Activated T-cell treated with anti-CD3 and anti-CD28 coated beads, Interleukin-2, amount 50 U/mL, for 4 hours (primary cell): Measurements from ENCODE around the gene RRP1. TPM values are rescaled to one million over a fixed set of nuclear protein-coding genes. Genes with fewer than 3 reads are reported as not detected.

Experiments
- ATAC-seq, 2 donors: fragments of 200-7000 bp; cut with Tn5 transposase; one replicate each; pipeline ENCODE4 v1.10.0; 2021
- DNase-seq: peaks from one replicate; pipeline ENCODE4 v3.0.0-alpha.2; 2020
- H3K27me3 Mint-ChIP-seq: one replicate; pipeline ENCODE4 v1.8.0; 2021; ENCODE audit warnings: low read depth, mixed read lengths
- H3K36me3 Mint-ChIP-seq: one replicate; pipeline ENCODE4 v1.8.0; 2022; ENCODE audit warnings: mixed read lengths; ENCODE audit not compliant: insufficient read depth
- H3K4me1 Mint-ChIP-seq: one replicate; pipeline ENCODE4 v1.8.0; 2021; ENCODE audit warnings: low read depth, mixed read lengths
- H3K4me3 Mint-ChIP-seq: one replicate; pipeline ENCODE4 v1.8.0; 2021; ENCODE audit warnings: mild to moderate bottlenecking, moderate library complexity, mixed read lengths
- H3K9me3 Mint-ChIP-seq: one replicate; pipeline ENCODE4 v1.8.0; 2021; ENCODE audit warnings: mixed read lengths
- total RNA-seq, 3 donors: library from RNA; stranded (reverse); gene quantifications; one replicate each; pipeline ENCODE4 v1.2.1, GENCODE V29; 2021

The RRP1 gene
- total RNA-seq, 3 donors from 2014 or later: 132 to 139 (median 136) TPM

- DNase-seq (no peak), ATAC-seq (no peak)
- no peaks in the 10 kb centered on the region for H3K9me3 Mint-ChIP-seq
- H3K4me1 Mint-ChIP-seq: peaks cover 3% of the 10 kb centered on the region
- H3K4me3 Mint-ChIP-seq: no peak overlapping the region
- no peaks in the 10 kb centered on the region for H3K36me3 Mint-ChIP-seq
- peaks cover 20% of the 10 kb centered on the region for H3K27me3 Mint-ChIP-seq
Observed at GRCh38 chr21:43853851-43854772, 64.7 kb downstream of the RRP1 start.

Other genes with a start within 250 kb of the RRP1 start
- 1 to 10 TPM; 1.7 to 2.1 (median 1.9) TPM for gene HSF2BP, start 130.1 kb upstream of the RRP1 start, total RNA-seq
- gene RRP1B, start 130.0 kb upstream of the RRP1 start, total RNA-seq: 100 to 1,000 TPM; 106 to 132 (median 115) TPM
- gene PDXK, start 70.4 kb upstream of the RRP1 start, total RNA-seq: 100 to 1,000 TPM; 101 to 114 (median 106) TPM
- 10 to 100 TPM; 17.7 to 26.9 (median 24.5) TPM for gene CSTB, start 13.3 kb upstream of the RRP1 start, total RNA-seq
- 100 to 1,000 TPM in 2 of 3 donors, 10 to 100 TPM in 1; 97.4 to 122 (median 117) TPM for gene AGPAT3, start 75.6 kb downstream of the RRP1 start, total RNA-seq
- gene TRAPPC10, start 222.7 kb downstream of the RRP1 start, total RNA-seq: 10 to 100 TPM; 43.0 to 48.1 (median 44.8) TPM